GM12801 (cell line): ENCODE results near the gene ARHGEF16.

Source experiments
- TF ChIP-seq, protein P1 (sequence below): IDR thresholded peaks from one replicate; pipeline ENCODE4 v1.5.1; 2011; ENCODE audit warnings: control low read depth; ENCODE audit not compliant: insufficient read length; ENCODE audit errors: extremely low read depth

The ARHGEF16 gene

DNA sequence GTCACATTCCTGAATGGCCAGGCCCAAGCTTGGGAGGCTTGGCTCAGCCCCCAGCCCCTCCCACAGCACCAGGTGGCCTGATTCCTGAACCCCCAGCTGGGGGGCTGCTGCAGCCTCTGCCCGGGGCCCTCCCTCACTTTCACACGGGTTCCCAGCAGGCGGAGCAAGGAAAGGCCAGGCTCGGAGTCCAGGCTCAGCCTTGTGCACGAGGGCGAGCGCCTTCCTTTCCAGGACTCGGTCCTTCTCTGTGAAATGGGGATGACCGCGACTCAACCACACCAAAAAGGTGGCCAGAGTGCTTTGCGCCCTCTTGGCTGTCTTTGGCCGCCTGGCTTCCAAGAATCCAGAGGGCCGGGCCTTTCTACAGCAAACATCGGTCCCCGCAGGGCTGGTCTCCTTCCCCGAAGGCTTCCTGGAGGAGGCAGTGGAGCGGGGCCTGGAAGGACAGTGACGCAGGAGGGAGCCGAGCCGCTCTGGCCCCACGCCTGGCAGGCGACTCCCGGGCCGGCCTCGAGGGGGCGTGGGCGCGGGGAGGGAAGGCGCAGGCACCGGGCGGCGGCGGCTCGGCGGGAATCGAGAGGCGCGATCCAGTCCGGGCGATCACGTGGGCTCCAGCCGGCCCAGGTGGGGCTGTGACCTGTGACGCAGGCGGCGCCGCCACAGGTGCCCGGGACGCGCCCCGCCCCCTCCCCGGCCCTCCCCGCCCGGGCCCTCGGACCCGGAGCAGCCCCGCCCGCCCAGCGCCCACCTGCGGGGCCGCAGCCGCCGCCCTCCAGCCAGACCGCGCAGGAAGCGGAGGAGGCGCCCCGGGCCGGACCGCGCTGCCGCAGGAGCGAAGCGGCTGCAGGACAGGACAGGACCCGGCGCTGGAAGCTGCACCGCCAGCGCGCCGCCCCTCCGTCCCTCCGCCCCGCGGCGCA, at the start of gene ARHGEF16:
ARHGEF16 (plus strand) TSS at position 775 of the 920 bp plus-strand sequence. CDS start 8,420 bp downstream, outside the sequence.
- TF ChIP-seq, protein P1, sequence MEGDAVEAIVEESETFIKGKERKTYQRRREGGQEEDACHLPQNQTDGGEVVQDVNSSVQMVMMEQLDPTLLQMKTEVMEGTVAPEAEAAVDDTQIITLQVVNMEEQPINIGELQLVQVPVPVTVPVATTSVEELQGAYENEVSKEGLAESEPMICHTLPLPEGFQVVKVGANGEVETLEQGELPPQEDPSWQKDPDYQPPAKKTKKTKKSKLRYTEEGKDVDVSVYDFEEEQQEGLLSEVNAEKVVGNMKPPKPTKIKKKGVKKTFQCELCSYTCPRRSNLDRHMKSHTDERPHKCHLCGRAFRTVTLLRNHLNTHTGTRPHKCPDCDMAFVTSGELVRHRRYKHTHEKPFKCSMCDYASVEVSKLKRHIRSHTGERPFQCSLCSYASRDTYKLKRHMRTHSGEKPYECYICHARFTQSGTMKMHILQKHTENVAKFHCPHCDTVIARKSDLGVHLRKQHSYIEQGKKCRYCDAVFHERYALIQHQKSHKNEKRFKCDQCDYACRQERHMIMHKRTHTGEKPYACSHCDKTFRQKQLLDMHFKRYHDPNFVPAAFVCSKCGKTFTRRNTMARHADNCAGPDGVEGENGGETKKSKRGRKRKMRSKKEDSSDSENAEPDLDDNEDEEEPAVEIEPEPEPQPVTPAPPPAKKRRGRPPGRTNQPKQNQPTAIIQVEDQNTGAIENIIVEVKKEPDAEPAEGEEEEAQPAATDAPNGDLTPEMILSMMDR: no peak

DNA sequence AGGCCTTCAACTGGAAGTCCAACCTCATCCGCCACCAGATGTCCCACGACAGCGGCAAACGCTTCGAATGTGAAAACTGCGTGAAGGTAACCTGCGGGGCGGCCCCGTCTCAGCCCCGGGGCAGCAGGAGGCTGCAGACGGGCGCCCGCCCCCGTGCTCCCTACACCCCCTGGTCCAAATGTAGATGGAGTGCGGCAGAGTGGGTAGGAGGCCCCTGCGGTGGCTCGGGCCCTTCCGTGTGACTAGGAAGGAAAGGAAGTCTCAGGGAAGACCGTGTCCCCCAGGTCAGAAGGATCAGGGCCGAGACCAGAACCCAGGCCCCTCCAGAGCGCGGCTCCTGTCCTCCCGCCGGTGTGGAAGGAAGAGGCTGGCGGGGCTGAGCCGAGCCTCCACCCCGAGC, 49.7 kb upstream of the ARHGEF16 start:
- TF ChIP-seq, protein P1: no peak

DNA sequence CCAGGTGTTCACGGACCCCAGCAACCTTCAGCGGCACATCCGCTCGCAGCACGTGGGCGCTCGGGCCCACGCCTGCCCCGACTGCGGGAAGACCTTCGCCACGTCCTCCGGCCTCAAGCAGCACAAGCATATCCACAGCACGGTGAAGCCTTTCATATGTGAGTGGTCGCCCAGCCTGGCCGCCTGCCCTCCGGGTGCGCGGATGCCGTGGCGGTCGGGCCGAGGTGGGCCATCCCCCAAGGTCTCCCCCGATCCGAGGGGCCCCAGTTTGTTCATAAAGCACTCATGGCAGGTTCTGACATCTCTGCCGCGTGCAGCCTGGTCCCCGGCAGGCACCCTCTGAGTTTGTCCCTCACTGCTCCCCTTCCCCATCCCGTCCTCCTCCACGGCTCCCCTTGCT, 49.0 kb upstream of the ARHGEF16 start:
- TF ChIP-seq, protein P1: no peak

DNA sequence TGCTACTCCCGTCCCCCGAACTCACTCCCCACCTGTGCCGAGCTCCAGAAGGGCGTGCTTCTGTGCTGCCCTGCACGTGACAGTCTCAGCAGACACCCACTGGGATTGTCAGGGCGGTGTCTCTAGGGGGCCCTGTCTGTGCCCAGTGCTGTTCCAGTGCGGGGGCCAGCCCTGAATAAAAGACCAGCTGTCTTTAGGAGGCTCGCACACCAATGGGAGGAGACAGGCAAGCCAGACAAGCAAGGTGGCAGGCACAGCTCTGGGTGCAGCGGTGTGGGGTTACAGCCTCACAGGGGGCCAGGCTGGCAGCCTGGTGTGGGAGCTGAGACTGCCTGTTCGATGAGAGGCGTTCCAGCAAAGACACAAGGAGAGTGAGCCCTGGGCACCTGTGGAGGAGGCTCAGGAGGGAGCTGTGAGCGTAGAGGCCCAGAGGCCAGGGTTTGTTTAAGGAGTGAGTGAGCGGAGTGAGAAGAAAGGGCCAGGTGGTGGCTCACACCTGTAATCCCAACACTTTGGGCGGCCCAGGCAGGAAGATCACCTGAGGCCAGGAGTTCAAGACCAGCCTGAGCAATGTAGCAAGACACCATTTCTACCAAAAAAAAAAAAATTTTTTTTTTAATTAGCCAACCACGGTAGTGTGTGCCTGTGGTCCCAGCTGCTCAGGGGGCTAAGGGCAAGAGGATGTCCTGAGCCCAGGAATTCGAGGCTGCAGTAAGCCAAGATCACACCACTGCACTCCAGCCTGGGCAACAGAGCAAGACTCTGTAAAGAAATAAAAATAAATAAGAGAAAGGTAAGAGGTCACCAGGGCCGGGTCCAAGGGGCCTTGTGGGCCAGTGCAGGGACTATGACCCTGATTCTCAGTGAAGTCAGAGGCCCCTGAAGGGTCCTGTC, 48.2 kb upstream of the ARHGEF16 start:
- TF ChIP-seq, protein P1: no peak

DNA sequence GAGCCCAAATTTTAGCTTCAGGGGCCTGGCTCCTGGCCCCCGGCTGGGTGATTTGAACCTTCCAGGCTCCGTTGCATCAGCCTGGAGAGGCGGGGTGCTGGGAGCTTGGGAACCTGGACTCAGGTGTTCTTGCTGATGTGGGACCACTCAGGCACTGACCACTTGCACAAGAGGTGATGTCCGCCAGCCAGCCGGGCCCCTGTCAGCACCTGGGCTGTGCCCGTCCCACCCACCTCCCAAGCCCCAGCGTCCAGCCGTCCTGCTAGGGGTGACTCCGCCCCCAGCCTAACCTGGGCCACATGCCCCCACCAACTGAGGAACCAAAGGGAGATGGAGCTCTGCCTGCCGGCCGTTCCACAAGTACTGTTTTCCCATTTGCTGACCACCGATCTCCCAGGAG, 47.4 kb upstream of the ARHGEF16 start:
- TF ChIP-seq, protein P1: no peak

DNA sequence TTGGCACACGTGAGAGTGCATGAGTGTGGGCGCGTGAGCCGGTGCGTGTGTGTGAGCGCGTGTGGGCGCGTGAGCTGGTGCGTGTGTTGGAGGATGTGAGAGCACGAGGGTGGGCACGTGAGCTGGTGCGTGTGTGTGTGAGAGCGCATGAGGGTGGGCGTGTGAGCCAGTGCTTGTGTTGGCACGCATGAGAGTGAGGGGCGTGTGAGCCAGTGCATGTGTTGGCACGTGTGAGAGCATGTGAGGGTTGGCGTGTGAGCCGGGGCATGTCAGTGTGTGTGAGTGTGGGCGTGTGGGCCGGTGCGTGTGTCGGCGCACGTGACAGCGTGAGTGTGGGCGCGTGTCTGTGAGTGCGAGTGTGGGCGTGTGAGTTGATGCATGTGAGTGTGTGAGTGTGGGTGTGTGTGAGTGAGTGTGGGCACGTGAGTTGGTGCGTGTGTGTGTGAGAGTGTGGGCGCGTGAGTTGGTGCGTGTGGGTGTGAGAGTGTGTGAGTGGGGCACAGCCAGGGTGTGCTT, 45.7 kb upstream of the ARHGEF16 start:
- TF ChIP-seq, protein P1: no peak
